HUES64 (cell line): Measurements from ENCODE around the gene LPCAT3. TPM values are rescaled to one million over a fixed set of nuclear protein-coding genes. Genes with fewer than 3 reads are reported as not detected.

ENCODE experiments used
- H3K27ac ChIP-seq: 2 replicates; pipeline ENCODE4 v1.7.0; 2013; ENCODE audit warnings: low read depth, low read length, inconsistent platforms
- H3K27me3 ChIP-seq: 2 replicates; pipeline ENCODE4 v1.6.1; 2013; ENCODE audit warnings: mild to moderate bottlenecking, low read length; ENCODE audit not compliant: insufficient read depth
- H3K36me3 ChIP-seq: 2 replicates; pipeline ENCODE4 v1.6.1; 2013; ENCODE audit warnings: mild to moderate bottlenecking, low read length; ENCODE audit not compliant: insufficient read depth
- H3K4me1 ChIP-seq: 2 replicates; pipeline ENCODE4 v1.6.1; 2013; ENCODE audit warnings: mild to moderate bottlenecking, low read length, moderate library complexity; ENCODE audit not compliant: insufficient read depth
- H3K4me3 ChIP-seq: 2 replicates; pipeline ENCODE4 v1.5.1; 2013; ENCODE audit warnings: mild to moderate bottlenecking, low read length, moderate library complexity
- H3K9ac ChIP-seq: 2 replicates; pipeline ENCODE4 v1.6.1; 2013; ENCODE audit warnings: mild to moderate bottlenecking, low read depth, low read length
- H3K9me3 ChIP-seq: 2 replicates; pipeline ENCODE4 v1.6.1; 2013; ENCODE audit warnings: low read depth, low read length; ENCODE audit not compliant: insufficient read depth
- WGBS: fragments of 150-250, 120-280 bp; methylation state at CpG from one replicate; pipeline ENCODE4 v1.1.7; 2013; ENCODE audit warnings: missing lambda C conversion rate; 5-methylcytosine and 5-hydroxymethylcytosine counted together
- polyA plus RNA-seq, 2 experiments: library from polyadenylated mRNA; stranded (reverse); fragments of 50-300 nt; gene quantifications; one replicate each; pipeline ENCODE4 v1.2.3, GENCODE V29; 2013

Gene LPCAT3
- 40.1 TPM for polyA plus RNA-seq (2013, experiment 1 of 2)
- polyA plus RNA-seq (2013, experiment 2 of 2): 36.6 TPM

DNA sequence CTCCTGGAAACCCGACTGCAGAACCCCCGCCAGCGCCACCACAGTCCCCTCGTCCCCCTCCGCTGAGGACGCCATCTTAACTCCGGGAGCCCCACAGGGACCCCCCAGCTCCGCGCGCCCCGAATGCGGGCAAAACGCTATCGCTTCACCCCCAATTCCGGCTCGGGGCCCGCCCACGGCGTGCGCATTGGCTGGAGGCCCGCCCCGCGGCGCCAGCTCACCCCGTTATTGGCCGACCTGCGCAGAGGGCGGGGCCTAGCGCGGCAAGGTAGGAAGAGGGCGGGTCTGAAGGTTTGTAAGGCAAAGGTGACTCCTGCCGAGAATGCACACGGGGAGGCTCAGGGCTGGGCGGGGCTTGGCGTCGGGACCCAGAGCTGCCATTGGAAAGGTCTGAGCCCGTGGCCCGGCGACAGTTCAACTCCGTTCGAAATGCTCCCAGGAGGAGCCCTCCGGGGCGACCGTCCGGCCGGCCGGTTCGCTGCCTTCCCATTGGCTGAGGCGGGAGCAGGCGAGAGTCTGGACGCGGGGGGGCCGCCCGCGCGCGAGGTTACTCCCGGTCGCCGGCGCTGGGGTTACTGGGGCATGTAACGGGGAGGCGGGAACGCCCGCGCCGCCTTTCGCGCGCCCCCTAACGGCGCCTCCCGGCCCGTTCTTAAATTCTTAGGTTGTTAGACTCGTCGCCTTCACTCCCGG, at the start of gene LPCAT3:
TSS of gene LPCAT3 (minus strand) at position 127 of the 693 bp plus-strand sequence. CDS start at position 75, 52 bp downstream.
- Histone ChIP-seq H3K4me3 (peak within 1 kb of the TSS; percentile 80), H3K27ac (peak within 1 kb of the TSS; percentile 97), H3K9ac (peak within 1 kb of the TSS; percentile 74), H3K4me1 (peaks cover 6% of the 10 kb centered on the region), H3K27me3 (no peaks in the 10 kb centered on the region), H3K9me3 (no peaks in the 10 kb centered on the region), H3K36me3 (peaks cover 6% of the 10 kb centered on the region)
- WGBS: under 1% methylated on average over 77 of the region's 77 CpGs

- Histone ChIP-seq H3K9ac (no peak overlapping the region), H3K9me3 (no peaks in the 10 kb centered on the region)
- 85% methylated on average over 7 of the region's 7 CpGs for WGBS
Measured at GRCh38 chr12:7067096-7067495, 48.8 kb upstream of the LPCAT3 start.

GRCh38 chr12:7066596-7066995, 48.3 kb upstream of the LPCAT3 start:
- H3K27me3 ChIP-seq: no peaks in the 10 kb centered on the region
- WGBS: 81% methylated on average over 2 of the region's 2 CpGs
- H3K9ac ChIP-seq: no peak overlapping the region
- no peaks in the 10 kb centered on the region for H3K4me1 ChIP-seq
- no peak overlapping the region for H3K27ac ChIP-seq
- H3K36me3 ChIP-seq: no peaks in the 10 kb centered on the region
- no peaks in the 10 kb centered on the region for H3K9me3 ChIP-seq
- no peak overlapping the region for H3K4me3 ChIP-seq

More at GRCh38 chr12:7067096-7067495, 48.8 kb upstream of the LPCAT3 start:
- Histone ChIP-seq H3K4me1 (no peaks in the 10 kb centered on the region), H3K27ac (no peak overlapping the region), H3K4me3 (no peak overlapping the region), H3K36me3 (no peaks in the 10 kb centered on the region), H3K27me3 (no peaks in the 10 kb centered on the region)

- H3K9me3 ChIP-seq: no peaks in the 10 kb centered on the region
- peaks cover 8% of the 10 kb centered on the region for H3K4me1 ChIP-seq
- 94% methylated on average over 6 of the region's 7 CpGs for WGBS
Measured at GRCh38 chr12:7065073-7065623, 46.9 kb upstream of the LPCAT3 start.

GRCh38 chr12:7064516-7064915, 46.2 kb upstream of the LPCAT3 start:
- H3K4me1 ChIP-seq: peaks cover 8% of the 10 kb centered on the region
- no peaks in the 10 kb centered on the region for H3K9me3 ChIP-seq
- H3K4me3 ChIP-seq: no peak overlapping the region
- no peak overlapping the region for H3K27ac ChIP-seq
- WGBS: 97% methylated on average over 3 of the region's 3 CpGs
- no peaks in the 10 kb centered on the region for H3K27me3 ChIP-seq
- H3K36me3 ChIP-seq: no peaks in the 10 kb centered on the region
- no peak overlapping the region for H3K9ac ChIP-seq

More at GRCh38 chr12:7065073-7065623, 46.9 kb upstream of the LPCAT3 start:
- no peak overlapping the region for H3K4me3 ChIP-seq
- no peak overlapping the region for H3K27ac ChIP-seq
- no peaks in the 10 kb centered on the region for H3K36me3 ChIP-seq
- H3K27me3 ChIP-seq: no peaks in the 10 kb centered on the region
- no peak overlapping the region for H3K9ac ChIP-seq

GRCh38 chr12:7061596-7061995, 43.3 kb upstream of the LPCAT3 start:
- Histone ChIP-seq H3K9me3 (no peaks in the 10 kb centered on the region), H3K4me3 (no peak overlapping the region)

DNA sequence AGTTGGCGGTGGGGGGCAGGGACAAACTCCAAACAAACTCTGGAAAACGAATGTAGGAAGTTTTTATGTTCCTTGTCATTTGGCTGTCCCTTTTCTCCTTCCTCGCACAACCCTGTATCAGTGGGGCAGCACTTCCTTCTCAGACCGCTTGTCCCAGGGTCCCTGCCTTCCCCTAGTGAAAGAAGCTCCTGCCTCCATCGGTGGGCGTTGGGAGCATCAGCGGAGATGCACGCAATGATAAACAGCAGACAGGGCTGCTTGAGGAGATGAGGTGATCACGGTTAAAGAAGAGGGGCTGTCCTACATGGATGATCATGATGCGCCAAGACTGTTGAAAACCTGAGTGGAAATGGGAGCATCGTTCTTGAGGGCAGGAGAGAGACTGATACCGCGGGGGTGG, 42.9 kb upstream of the LPCAT3 start:
- peak overlapping the region; percentile 24; the same call in 1 of the 2 replicates for H3K9ac ChIP-seq
- H3K27ac ChIP-seq: no peak overlapping the region
- H3K4me3 ChIP-seq: no peak overlapping the region
- H3K36me3 ChIP-seq: no peaks in the 10 kb centered on the region
- H3K27me3 ChIP-seq: no peaks in the 10 kb centered on the region
- WGBS: 82% methylated on average over 13 of the region's 13 CpGs
- H3K4me1 ChIP-seq: peaks cover 8% of the 10 kb centered on the region
- H3K9me3 ChIP-seq: no peaks in the 10 kb centered on the region

More at GRCh38 chr12:7061596-7061995, 43.3 kb upstream of the LPCAT3 start:
- no peaks in the 10 kb centered on the region for H3K36me3 ChIP-seq
- 94% methylated on average over 7 of the region's 7 CpGs for WGBS
- H3K27ac ChIP-seq: no peak overlapping the region
- peaks cover 8% of the 10 kb centered on the region for H3K4me1 ChIP-seq
- H3K27me3 ChIP-seq: no peaks in the 10 kb centered on the region
- H3K9ac ChIP-seq: no peak overlapping the region

- no peak within 1 kb of the TSS for H3K27ac ChIP-seq
- 41% methylated on average over 10 of the region's 10 CpGs for WGBS
- peaks cover 8% of the 10 kb centered on the region for H3K4me1 ChIP-seq
- no peaks in the 10 kb centered on the region for H3K9me3 ChIP-seq
- peak within 1 kb of the TSS; percentile 24 for H3K9ac ChIP-seq
- H3K36me3 ChIP-seq: no peaks in the 10 kb centered on the region
- no peak within 1 kb of the TSS for H3K4me3 ChIP-seq
- H3K27me3 ChIP-seq: no peaks in the 10 kb centered on the region
Measured at GRCh38 chr12:7060353-7060954, 42.2 kb upstream of the LPCAT3 start, which contains the start of gene C1S. Gene C1S, plus strand, starts transcription at chr12:7060718. Its CDS starts 1,195 bp downstream, at chr12:7061913.

- Histone ChIP-seq H3K4me3 (no peak overlapping the region), H3K9me3 (no peaks in the 10 kb centered on the region), H3K36me3 (no peaks in the 10 kb centered on the region), H3K9ac (no peak overlapping the region), H3K27ac (no peak overlapping the region), H3K4me1 (peaks cover 8% of the 10 kb centered on the region), H3K27me3 (no peaks in the 10 kb centered on the region)
- WGBS: 90% methylated on average over 4 of the region's 4 CpGs
Measured at GRCh38 chr12:7059780-7060179, 41.5 kb upstream of the LPCAT3 start.

- Histone ChIP-seq H3K4me1 (peaks cover 8% of the 10 kb centered on the region), H3K9ac (no peak overlapping the region), H3K27me3 (no peaks in the 10 kb centered on the region), H3K27ac (no peak overlapping the region), H3K36me3 (no peaks in the 10 kb centered on the region), H3K9me3 (no peaks in the 10 kb centered on the region), H3K4me3 (no peak overlapping the region)
- WGBS: 91% methylated on average over 9 of the region's 9 CpGs
Measured at GRCh38 chr12:7058850-7059395, 40.6 kb upstream of the LPCAT3 start.
